HG02852 (cell line): ENCODE measurements around the gene MINDY1.

Experiments used
- ATAC-seq: cut with Tn5 transposase; IDR thresholded peaks from one replicate; pipeline ENCODE4 v1.9.1; 2021; ENCODE audit warnings: mild to moderate bottlenecking, moderate library complexity; ENCODE audit not compliant: unreplicated experiment

The MINDY1 gene

GRCh38 chr1:151006327-151007052 is at the start of gene MINDY1:
Gene MINDY1, minus strand, starts transcription at chr1:151006902. Its CDS starts 4,285 bp downstream, at chr1:151002617.
- no peak for ATAC-seq

DNA sequence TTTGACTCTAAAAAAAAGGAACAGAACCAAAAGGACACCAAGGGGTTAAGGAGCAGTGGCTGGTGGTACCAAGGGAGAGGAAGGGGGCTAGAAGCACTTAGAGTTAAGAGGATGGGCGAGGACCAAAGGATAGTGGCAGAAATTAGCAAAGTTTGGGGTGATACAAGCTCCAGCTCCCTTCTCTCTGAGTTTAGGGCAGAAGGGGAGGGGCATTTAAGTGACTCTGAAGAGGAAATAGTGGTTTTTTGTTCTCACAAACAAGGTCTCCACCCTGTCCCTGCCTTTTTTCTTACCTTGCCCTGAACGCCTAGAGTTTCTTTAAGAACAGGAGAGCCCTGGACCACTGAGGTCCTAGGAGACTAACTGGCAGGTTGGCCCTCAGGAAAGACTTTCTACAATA is 49.4 kb upstream of the MINDY1 start:
- ATAC-seq: no peak

- no peak for ATAC-seq
Observed at GRCh38 chr1:151055581-151055980, 48.9 kb upstream of the MINDY1 start.

GRCh38 chr1:151054971-151055547 is 48.4 kb upstream of the MINDY1 start:
- no peak for ATAC-seq

- no peak for ATAC-seq
Observed at GRCh38 chr1:151051356-151052009, 44.8 kb upstream of the MINDY1 start.

DNA sequence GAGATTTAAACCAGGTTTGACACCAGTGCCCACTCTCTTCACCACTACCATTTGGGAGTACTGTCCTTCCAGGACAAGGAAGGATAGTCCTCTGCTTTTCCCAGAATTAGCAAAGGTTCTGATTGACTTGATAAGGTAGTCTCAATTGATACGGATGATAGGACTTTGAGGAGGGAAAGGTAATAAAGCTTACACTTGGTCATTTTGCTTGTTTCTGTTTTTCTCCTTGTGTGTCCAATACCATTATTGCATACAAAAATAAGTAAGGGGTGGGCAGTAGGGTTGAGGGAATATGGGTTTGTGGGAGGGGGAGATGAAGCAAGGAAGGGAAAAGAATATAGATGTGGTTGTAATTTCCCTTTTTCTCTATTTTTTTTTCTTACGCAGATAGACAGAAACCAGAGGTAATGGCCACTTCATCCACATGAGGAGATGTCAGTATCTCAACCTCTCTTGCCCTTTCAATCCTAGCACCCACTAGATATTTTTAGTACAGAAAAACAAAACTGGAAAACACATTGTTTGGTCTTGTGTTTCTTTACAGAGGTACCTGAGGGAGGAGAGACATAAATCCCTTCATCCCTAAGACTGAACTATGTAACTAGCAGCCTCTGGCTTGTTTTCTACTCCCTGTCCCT is 43.5 kb upstream of the MINDY1 start:
- no peak for ATAC-seq

- no peak for ATAC-seq
Observed at GRCh38 chr1:151049458-151049857, 42.8 kb upstream of the MINDY1 start.

GRCh38 chr1:151048645-151049032 is 41.9 kb upstream of the MINDY1 start:
- no peak for ATAC-seq

DNA sequence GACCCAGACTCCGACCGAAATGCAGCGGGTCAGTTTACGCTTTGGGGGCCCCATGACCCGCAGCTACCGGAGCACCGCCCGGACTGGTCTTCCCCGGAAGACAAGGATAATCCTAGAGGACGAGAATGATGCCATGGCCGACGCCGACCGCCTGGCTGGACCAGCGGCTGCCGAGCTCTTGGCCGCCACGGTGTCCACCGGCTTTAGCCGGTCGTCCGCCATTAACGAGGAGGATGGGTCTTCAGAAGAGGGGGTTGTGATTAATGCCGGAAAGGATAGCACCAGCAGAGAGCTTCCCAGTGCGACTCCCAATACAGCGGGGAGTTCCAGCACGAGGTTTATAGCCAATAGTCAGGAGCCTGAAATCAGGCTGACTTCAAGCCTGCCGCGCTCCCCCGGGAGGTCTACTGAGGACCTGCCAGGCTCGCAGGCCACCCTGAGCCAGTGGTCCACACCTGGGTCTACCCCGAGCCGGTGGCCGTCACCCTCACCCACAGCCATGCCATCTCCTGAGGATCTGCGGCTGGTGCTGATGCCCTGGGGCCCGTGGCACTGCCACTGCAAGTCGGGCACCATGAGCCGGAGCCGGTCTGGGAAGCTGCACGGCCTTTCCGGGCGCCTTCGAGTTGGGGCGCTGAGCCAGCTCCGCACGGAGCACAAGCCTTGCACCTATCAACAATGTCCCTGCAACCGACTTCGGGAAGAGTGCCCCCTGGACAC is 41.4 kb upstream of the MINDY1 start:
- ATAC-seq: peak; percentile 58

- peak; percentile 62 for ATAC-seq
Observed at GRCh38 chr1:151047591-151047924, 40.9 kb upstream of the MINDY1 start, which contains the start of gene C1orf56. Gene C1orf56, plus strand, starts transcription at chr1:151047751. Its CDS starts 97 bp downstream, at chr1:151047848.

DNA sequence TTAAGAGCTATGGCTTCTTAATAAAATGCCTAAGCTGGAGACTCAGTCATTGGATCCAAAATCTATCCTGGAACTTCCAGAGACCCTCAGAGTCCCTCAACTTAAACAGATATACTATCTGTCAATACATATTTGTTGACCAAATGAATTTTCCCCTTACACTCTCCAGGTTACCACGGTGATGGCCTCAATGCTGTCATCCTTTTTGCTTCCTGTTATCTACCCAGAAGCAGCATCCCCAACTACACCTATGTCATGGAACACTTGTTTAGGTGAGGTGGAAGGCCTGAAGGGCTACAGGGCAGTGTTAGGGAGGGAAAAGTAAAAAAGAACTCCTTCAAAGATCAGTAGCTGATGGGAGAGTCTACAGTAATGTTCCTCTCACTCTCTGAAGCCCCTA is 36.5 kb upstream of the MINDY1 start:
- no peak for ATAC-seq

GRCh38 chr1:151039521-151039920 is 32.8 kb upstream of the MINDY1 start:
- ATAC-seq: no peak

DNA sequence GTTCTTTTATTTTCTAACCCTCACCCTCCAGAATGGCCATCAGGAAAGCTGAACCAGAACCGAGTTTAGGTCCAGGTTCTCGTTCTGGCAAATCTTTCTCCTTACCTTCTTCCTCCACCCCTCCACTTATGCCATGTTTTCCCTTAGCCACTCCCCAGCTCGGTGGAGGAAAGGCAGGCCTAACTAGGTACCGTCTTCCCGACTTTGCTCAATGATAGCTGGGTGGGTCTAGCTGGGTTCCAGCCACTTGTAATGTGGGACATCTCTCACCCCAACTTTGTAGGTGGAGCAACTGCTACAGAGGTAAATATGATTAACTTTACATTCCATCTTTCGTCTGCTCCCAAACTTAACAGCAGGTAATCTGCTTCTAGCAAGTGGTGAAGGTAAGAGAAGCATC is 30.3 kb upstream of the MINDY1 start:
- no peak for ATAC-seq

GRCh38 chr1:151036356-151036755 is 29.7 kb upstream of the MINDY1 start, which contains the start of gene BNIPL:
Gene BNIPL, plus strand, starts transcription at chr1:151036586. Its CDS starts 140 bp downstream, at chr1:151036726.
- ATAC-seq: no peak

- no peak for ATAC-seq
Observed at GRCh38 chr1:151035167-151035566, 28.5 kb upstream of the MINDY1 start.

GRCh38 chr1:151032164-151032563 is 25.5 kb upstream of the MINDY1 start:
- no peak for ATAC-seq

DNA sequence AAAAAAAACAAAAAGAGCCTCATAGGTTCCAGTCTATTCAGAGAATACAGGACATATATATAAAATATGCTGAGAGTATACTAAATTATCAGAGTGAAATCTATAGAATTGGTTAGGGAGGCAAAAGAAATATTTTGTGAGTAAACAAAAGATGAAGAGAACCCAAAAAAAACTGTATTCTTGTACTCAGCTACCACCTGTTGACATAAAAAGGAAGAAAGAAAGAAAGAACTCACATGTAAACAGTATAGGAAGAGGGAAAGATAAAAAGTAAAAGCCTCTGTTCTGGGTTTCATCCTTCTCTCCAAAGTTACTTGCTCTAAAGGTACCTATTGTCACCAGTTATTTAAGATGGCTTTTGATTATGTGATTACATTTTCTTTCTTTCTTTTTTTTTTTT is 19.8 kb upstream of the MINDY1 start:
- no peak for ATAC-seq

DNA sequence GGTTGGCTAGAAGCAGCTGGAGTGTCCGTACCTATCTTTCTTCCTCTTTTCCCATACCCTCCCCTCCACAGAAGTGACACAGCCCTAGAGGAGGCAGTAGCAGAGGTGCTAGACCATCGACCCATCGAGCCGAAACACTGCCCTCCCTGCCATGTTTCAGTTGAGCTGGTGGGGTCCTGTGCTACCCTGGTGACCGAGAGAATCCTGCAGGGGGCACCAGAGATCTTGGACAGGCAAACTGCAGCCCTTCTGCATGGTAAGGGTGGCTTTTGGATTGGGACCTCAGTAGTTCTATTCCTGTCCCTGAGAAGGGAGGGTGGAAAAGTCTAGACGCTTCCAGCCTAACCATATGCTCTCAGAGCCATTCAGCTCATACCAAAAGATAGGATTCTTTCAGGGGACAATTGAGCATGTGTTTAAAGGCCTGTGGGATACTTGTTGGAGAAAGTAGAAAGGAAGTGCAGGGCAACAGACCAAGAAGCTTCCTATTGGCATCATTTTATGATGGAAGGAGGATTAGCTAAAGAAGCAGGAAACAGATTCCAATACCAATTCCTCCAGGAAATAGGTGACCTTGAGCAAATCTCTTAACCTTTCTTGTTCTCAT is 17.9 kb upstream of the MINDY1 start:
- ATAC-seq: no peak

GRCh38 chr1:151013518-151013917 is 6.8 kb upstream of the MINDY1 start:
- no peak for ATAC-seq

DNA sequence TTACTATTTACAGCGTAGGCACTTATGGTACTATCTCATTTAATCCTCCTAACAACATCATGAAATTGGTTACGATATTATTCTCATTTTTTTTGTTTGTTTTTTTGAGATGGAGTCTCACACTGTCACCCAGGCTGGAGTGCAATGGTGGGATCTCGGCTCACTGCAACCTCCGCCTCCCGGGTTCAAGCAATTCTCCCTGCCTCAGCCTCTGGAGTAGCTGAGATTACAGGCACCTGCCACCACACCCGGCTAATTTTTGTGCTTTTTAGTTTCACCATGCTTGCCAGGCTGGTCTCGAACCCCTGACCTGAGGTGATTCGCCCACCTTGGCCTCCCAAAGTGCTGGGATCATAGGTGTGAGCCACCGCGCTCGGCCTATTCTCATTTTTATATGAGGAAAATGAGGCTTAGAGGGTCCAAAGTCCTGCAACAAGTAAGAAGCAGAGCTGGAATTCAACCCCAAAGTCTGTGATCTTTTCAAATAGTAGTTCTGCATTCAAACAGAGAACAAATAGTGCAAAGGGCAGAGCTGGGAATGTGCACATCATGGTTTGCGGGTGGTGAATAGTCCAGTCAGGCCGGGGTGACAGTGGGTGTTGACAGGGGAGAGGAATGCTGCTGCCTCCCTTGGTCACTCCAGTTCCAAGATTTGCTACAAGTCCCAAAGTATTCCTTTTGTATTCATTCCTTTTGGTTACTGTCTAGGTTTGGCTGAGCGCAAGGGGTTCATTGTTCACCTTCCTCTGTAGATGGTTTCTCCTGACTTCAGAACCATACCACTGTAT is 6.2 kb upstream of the MINDY1 start:
- ATAC-seq: no peak
